ENCODE measurements around the gene TYW1B.
"Not testable (repeated sequence)": the region's sequence is repeated elsewhere in the genome, so short reads cannot be mapped to it uniquely, and the experiment has no call there.

DNA sequence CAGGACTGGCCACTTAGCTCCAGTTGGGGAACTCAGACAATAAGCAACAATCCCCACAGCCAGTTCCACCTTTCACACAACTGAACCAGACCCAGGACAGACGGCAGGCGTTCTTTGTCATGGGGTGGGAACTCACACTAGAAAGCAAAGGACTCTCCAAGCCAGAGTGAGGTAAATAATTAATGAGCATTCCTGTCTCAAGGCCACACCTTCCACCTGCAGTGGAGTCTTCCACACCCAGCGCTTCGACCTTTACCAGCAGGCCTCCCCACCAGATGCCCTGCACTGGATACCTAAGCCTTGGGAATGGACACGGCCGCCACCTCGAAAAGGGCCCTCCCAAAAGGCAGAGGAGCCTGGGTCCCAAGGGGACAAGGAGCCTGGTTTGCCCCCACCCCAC is 105.3 kb downstream of the TYW1B start:
- TF ChIP-seq, protein P1, sequence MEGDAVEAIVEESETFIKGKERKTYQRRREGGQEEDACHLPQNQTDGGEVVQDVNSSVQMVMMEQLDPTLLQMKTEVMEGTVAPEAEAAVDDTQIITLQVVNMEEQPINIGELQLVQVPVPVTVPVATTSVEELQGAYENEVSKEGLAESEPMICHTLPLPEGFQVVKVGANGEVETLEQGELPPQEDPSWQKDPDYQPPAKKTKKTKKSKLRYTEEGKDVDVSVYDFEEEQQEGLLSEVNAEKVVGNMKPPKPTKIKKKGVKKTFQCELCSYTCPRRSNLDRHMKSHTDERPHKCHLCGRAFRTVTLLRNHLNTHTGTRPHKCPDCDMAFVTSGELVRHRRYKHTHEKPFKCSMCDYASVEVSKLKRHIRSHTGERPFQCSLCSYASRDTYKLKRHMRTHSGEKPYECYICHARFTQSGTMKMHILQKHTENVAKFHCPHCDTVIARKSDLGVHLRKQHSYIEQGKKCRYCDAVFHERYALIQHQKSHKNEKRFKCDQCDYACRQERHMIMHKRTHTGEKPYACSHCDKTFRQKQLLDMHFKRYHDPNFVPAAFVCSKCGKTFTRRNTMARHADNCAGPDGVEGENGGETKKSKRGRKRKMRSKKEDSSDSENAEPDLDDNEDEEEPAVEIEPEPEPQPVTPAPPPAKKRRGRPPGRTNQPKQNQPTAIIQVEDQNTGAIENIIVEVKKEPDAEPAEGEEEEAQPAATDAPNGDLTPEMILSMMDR (IDR thresholded peaks at IDR 0.05), result not testable (repeated sequence)
- not testable (repeated sequence) for TF ChIP-seq EP300 (IDR thresholded peaks at IDR 0.05)

All from tibial nerve (tissue), 4 donors.